Esophagus muscularis mucosa (tissue), 4 donors: ENCODE data around the gene SERHL2. TPM values are rescaled to one million over a fixed set of nuclear protein-coding genes. Genes with fewer than 3 reads are reported as not detected.

Experiments used
- small RNA-seq, 3 donors: library from RNA; depleted of rRNA; stranded (forward); fragments of <200 nt; gene quantifications; one replicate each; pipeline ENCODE3, GENCODE V24; 2016
- total RNA-seq, 4 donors: library from RNA; depleted of rRNA; stranded (reverse); fragments of >200 nt; gene quantifications; one replicate each; pipeline versions ENCODE4 v1.1.0 to v1.2.1, GENCODE V29; 2016

SERHL2 gene
- total RNA-seq, 4 donors from 2014 or later = 3.1 to 9.1 (median 5.0) TPM

Small RNA genes lying within 50 kb of the gene (small RNA-seq; reads per million reads assigned to genes)
- gene RN7SKP80 = 0 reads per million in 3 donors
- gene RNU6-513P = 0 reads per million in 3 donors

Other genes with a start within 250 kb of the SERHL2 start
- gene NFAM1, start 121.6 kb upstream of the SERHL2 start, total RNA-seq = 1 to 10 TPM; 2.1 to 5.1 (median 2.9) TPM
- 10 to 100 TPM; 26.2 to 26.5 (median 26.4) TPM for gene RRP7A, start 34.2 kb upstream of the SERHL2 start, total RNA-seq
- gene POLDIP3, start 60.9 kb downstream of the SERHL2 start, total RNA-seq = 10 to 100 TPM; 30.6 to 47.6 (median 39.6) TPM
- gene ATP5MGL, start 86.6 kb downstream of the SERHL2 start, total RNA-seq = not detected
- 100 to 1,000 TPM; 154 to 287 (median 221) TPM for gene CYB5R3, start 95.4 kb downstream of the SERHL2 start, total RNA-seq
- gene A4GALT, start 166.9 kb downstream of the SERHL2 start, total RNA-seq = 10 to 100 TPM; 77.7 to 81.8 (median 79.1) TPM